C4-2B (cell line): Measurements from ENCODE around the gene TTC39B.

Experiments used
- H3K27ac ChIP-seq: fragments of 450-650 bp; 2 replicates; pipeline ENCODE4 v1.5.1; 2017
- ZFX ChIP-seq: fragments of 450-650 bp; IDR thresholded peaks from 2 replicates; pipeline ENCODE4 v1.6.1; 2017
- TF ChIP-seq, protein P1 (sequence below): fragments of 450-650 bp; conservative IDR thresholded peaks from 2 replicates; pipeline ENCODE4 v1.5.1; 2017; ENCODE audit warnings: mild to moderate bottlenecking

The TTC39B gene

DNA sequence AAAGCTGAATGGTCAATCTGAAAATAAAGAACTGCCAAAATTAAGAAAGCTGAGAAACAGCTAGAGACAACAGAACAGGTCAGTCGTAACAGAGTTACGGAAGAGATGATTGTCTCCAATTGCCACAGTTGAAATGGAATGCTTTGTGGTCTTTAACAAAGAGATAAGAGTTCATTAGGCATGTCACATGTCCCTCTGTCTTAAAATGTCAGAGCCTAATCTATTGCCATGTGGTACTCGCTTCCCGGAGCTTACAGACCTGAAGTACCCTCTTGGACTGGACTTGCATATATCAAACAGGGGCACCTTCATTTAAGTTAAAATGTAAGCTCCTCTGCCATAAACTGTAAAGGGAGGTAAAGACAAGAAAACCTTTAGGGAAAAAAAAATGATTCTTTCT lies 19.7 kb downstream of the TTC39B start:
- TF ChIP-seq, protein P1, sequence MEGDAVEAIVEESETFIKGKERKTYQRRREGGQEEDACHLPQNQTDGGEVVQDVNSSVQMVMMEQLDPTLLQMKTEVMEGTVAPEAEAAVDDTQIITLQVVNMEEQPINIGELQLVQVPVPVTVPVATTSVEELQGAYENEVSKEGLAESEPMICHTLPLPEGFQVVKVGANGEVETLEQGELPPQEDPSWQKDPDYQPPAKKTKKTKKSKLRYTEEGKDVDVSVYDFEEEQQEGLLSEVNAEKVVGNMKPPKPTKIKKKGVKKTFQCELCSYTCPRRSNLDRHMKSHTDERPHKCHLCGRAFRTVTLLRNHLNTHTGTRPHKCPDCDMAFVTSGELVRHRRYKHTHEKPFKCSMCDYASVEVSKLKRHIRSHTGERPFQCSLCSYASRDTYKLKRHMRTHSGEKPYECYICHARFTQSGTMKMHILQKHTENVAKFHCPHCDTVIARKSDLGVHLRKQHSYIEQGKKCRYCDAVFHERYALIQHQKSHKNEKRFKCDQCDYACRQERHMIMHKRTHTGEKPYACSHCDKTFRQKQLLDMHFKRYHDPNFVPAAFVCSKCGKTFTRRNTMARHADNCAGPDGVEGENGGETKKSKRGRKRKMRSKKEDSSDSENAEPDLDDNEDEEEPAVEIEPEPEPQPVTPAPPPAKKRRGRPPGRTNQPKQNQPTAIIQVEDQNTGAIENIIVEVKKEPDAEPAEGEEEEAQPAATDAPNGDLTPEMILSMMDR: no peak
- TF ChIP-seq ZFX: no peak
- H3K27ac ChIP-seq: no peak overlapping the region

- H3K27ac ChIP-seq: no peak overlapping the region
- TF ChIP-seq ZFX: no peak
- TF ChIP-seq, protein P1: no peak
These were observed 20.7 kb downstream of the TTC39B start for GRCh38 chr9:15286161-15286821.

DNA sequence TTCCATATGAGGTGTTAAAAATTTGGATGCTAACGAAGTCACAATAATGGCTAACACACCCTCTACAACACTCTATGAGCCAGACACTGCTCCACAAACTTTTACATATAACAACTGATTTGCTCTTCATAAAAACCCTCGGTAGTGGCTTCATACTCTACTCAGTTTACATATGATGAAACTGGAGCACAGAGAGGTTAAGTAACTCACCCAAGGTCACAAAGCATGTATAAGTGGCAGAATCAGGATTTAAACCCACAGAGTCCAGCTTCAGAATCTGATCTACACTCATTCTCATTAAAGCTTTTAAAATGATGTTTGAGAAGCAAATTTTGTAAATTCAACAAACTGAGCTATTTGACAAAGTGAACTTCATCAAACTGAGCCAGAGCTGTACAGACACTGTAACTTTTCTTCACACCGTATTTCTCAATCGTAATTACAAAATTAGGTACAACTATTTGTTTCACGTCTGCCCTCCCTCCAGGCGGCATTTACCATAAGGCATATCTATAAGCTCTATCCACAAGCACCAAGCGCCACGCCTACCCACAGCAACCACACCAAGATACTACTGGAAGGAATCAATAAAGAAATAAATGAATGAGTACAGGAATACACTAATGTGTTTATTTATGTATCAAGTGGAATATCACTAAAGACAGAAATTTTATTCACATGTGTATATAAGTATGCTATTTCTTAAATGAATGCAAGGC lies 24.3 kb downstream of the TTC39B start:
- TF ChIP-seq, protein P1: no peak
- no peak for TF ChIP-seq ZFX

GRCh38 chr9:15280647-15281046 lies 26.4 kb downstream of the TTC39B start:
- no peak for TF ChIP-seq ZFX
- TF ChIP-seq, protein P1: no peak
- no peak overlapping the region for H3K27ac ChIP-seq

More for the DNA sequence above, 24.3 kb downstream of the TTC39B start:
- H3K27ac ChIP-seq: no peak overlapping the region

- H3K27ac ChIP-seq: no peak overlapping the region
These were observed 28.2 kb downstream of the TTC39B start for GRCh38 chr9:15278839-15279238.

DNA sequence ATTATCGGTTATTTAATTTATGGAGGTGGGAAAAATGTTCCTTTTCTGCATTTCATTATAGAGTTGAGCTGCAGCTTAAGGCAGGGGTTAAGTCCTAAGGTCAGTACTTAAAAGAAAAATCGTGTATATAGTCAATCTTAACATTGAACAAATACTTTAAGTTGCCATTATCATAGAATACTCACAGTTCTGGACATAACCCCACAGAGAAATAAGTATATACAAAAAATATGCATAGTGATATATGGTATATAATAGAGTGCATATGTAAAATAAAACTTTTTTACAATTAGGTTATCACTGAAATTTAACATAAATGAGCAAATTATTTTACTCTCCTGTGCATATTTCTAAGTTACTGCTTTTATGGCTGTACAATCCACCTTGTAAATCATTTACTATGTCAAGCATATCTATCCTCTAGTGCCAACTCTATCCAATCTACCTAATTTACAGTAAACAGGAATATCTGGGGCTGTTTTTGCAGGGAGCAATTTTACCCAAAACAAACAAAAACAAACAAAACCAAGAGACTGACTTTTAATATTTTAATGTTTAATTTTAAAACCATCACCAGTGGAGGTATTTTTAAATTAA lies 28.8 kb downstream of the TTC39B start:
- H3K27ac ChIP-seq: no peak overlapping the region
- TF ChIP-seq, protein P1: peak; percentile 34
- no peak for TF ChIP-seq ZFX

More at GRCh38 chr9:15278839-15279238, 28.2 kb downstream of the TTC39B start:
- no peak for TF ChIP-seq ZFX
- TF ChIP-seq, protein P1: no peak
